HG03457 (cell line): Measurements from ENCODE around the gene ACTN1.

Experiments used
- ATAC-seq: cut with Tn5 transposase; IDR thresholded peaks from one replicate; pipeline ENCODE4 v1.9.1; 2021; ENCODE audit warnings: moderate number of reproducible peaks; ENCODE audit not compliant: unreplicated experiment

The ACTN1 gene

GRCh38 chr14:68840454-68840853 is 138.6 kb downstream of the ACTN1 start:
- no peak for ATAC-seq

- ATAC-seq: no peak
Measured at GRCh38 chr14:68836082-68836481, 143.0 kb downstream of the ACTN1 start.

- ATAC-seq: no peak
Measured at GRCh38 chr14:68834816-68835215, 144.3 kb downstream of the ACTN1 start.

GRCh38 chr14:68828698-68829097 is 150.4 kb downstream of the ACTN1 start:
- ATAC-seq: no peak

- no peak for ATAC-seq
Measured at GRCh38 chr14:68825729-68826128, 153.4 kb downstream of the ACTN1 start.

- ATAC-seq: no peak
Measured at GRCh38 chr14:68824517-68825347, 154.4 kb downstream of the ACTN1 start.

- ATAC-seq: no peak
Measured at GRCh38 chr14:68824207-68824516, 154.9 kb downstream of the ACTN1 start.
